Measurements from ENCODE around the gene PDE4A.
"Not testable (repeated sequence)": the region's sequence is repeated elsewhere in the genome, so short reads cannot be mapped to it uniquely, and the experiment has no call there.

PDE4A gene

DNA sequence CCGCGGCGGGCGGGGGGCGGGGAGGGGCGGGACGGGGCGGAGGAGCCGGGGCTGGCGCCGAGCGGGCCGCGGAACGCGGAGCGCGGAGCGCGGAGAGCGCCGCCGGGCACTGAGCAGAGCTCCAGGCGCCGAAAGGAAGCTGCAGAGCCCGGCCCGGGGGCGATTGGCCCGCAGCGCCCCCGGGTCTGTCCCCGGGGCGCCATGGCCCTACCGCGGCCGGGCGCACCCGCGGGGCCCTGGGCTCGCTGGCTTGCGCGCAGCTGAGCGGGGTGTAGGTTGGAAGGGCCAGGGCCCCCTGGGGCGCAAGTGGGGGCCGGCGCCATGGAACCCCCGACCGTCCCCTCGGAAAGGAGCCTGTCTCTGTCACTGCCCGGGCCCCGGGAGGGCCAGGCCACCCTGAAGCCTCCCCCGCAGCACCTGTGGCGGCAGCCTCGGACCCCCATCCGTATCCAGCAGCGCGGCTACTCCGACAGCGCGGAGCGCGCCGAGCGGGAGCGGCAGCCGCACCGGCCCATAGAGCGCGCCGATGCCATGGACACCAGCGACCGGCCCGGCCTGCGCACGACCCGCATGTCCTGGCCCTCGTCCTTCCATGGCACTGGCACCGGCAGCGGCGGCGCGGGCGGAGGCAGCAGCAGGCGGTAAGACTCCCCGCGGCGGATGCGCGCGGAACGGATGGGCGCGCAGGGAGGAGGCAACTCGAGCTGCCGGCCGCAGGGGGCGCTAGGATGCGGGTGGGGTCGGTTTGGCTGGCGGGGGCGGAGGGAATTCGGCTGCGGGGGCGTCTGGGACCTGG lies at the start of gene PDE4A:
Gene PDE4A (plus strand): TSS at position 95 of the 796 bp plus-strand sequence. CDS start 227 bp downstream, at position 322.
- DNase-seq: peak; percentile 61

- peak; percentile 53 for DNase-seq
These were observed 47.6 kb upstream of the PDE4A start for GRCh38 chr19:10372690-10373089.

DNA sequence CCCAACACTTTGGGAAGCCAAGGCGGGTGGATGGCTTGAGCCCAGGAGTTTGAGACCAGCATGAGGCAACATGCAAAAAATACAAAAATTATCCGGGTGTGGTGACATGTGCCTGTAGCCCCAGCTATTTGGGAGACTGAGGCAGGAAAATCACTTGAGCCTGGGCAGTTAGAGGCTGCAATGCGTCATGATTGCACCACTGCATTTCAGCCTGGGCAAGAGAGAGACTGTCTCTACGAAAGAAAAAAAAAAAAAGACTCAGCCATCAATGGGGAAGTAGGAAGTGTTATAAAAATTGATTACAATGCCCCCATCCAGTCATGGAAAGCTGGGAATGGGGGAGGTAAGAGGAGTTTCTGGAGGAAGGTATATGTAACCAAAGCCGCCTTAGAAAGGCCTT lies 45.4 kb upstream of the PDE4A start:
- no peak for DNase-seq

- not testable (repeated sequence) for DNase-seq
These were observed 43.1 kb upstream of the PDE4A start for GRCh38 chr19:10377140-10377640.

GRCh38 chr19:10378124-10378523 lies 42.2 kb upstream of the PDE4A start:
- no peak for DNase-seq

- DNase-seq: no peak
These were observed 40.4 kb upstream of the PDE4A start for GRCh38 chr19:10379880-10380312.

- DNase-seq: peak; percentile 98
These were observed 39.8 kb upstream of the PDE4A start, which contains the start of gene TYK2 for GRCh38 chr19:10380313-10381102. TYK2 (minus strand) TSS chr19:10380572; CDS start chr19:10378406, 2,166 bp downstream.

DNA sequence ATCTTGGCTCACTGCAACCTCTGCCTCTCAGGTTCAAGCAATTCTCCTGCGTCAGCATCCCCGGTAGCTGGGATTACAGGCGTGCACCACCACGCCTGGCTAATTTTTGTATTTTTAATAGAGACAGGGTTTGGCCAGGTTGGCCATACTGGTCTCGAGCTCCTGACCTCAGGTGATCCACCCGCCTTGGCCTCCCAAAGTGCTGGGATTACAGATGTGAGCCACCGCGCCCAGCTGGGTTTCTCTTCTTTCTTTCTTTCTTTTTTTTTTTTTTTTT lies 37.2 kb upstream of the PDE4A start:
- DNase-seq: not testable (repeated sequence)

DNA sequence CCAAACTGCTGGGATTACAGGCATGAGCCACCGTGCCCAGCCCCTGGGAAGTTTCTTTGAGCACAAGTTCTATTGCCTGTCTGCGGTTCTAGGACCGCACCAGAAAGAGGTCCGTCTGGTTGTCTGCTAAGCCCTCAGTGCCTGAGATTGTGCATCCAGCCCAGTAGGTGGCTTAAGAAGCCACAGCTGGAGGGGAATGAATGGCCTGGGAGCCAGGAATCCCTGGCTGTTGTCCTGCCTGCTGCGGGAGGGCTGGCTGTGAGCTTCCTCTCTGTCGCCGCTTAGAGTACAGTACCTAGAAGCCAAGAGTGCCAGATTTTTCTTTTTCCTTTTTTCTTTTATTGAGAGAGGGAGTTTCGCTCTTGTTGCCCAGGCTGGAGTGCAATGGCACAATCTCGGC lies 35.8 kb upstream of the PDE4A start:
- DNase-seq: no peak

- peak; percentile 77 for DNase-seq
These were observed 31.4 kb upstream of the PDE4A start for GRCh38 chr19:10388957-10389356.

DNA sequence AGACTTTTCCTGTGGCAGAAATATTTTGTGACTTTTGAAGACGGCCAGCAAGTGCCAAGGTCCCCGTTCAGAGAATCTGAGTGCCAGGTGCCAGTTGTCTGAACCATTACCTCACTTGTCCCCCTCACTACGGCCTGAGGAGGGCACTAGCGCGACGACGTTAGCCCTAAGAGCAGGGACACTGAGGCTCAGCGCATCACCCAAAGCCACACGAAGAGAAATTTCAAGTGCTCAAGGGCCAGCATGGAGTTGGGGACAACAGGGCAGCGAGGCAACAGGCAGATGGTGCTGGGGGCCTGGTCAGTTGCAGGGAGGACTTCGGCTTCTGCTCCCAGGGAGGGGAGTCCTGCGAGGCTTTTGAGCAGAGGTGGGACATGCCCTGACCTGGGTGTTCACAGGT lies 30.5 kb upstream of the PDE4A start:
- no peak for DNase-seq

DNA sequence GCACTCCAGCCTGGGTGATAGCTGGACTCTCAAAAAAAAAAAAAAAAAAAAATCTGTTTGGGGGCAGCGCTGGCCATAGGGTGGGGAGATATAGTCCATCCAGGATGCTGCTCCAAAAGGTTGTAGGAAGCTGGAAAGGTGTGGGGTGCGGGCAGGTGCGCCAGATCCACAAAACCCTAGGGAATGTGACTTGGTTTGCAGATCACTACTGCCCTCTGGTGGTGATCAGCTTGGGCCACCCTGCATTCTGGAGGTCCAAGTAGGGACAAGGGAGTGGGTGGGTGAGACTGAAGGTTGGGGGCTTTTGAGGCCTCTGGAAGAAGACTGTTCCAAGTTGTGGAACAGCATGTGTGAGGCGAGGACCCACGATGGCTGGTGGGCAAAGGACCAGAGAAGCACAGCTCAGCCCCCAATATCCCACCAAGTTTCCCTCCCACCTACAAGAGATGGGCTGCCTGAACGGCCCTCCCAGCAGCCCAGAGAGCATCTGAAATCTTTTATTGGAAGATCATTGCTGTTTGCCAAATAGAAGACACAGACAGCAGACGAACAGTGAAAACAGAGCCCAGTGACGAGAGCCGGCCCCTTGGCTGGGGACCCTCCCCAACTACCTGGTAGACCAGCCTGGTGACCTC lies 29.6 kb upstream of the PDE4A start:
- DNase-seq: peak; percentile 54

DNA sequence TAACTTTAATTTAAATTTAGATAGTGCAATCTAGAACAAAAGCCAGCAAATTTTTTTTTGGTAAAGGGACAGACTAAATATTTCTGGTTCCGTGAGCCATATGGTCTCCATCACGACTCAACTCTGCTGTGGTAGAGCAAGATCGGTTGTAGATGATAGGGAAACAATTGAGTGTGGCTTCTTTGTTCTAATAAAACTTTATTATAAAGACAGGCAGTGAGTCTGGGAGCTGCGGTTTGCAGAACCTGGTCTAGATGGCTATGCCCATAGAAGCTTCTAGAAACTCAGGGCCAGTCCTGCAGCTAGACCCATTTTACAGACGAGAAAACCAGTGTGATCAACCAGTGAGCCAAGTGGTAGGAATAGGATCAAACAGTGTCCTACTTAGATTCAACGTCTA lies 28.2 kb upstream of the PDE4A start:
- no peak for DNase-seq

- DNase-seq: no peak
These were observed 27.2 kb upstream of the PDE4A start for GRCh38 chr19:10393137-10393536.

- no peak for DNase-seq
These were observed 25.3 kb upstream of the PDE4A start for GRCh38 chr19:10395003-10395402.

GRCh38 chr19:10395436-10395835 lies 24.9 kb upstream of the PDE4A start:
- DNase-seq: no peak

DNA sequence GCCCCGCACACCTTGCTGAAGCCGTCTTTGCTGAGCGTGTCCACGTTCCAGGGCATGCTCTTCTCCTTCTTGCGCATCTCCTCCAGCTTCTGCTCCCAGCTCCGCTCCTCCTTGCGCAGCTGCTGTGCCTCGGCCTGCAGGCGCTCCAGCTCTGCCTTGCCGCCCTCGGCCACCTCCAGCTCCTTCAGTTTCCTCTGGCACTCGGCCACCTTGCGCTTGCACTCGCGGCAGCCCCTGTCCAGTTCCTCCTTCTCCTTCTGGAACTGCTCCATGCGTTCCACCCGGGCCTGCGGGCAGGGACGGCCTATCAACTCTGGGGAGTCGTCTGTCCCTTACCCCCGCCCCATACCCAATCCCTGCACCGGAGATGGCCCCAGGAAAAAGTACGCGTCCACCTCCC lies 24.4 kb upstream of the PDE4A start:
- DNase-seq: no peak

- no peak for DNase-seq
These were observed 21.5 kb upstream of the PDE4A start for GRCh38 chr19:10398819-10399218.

DNA sequence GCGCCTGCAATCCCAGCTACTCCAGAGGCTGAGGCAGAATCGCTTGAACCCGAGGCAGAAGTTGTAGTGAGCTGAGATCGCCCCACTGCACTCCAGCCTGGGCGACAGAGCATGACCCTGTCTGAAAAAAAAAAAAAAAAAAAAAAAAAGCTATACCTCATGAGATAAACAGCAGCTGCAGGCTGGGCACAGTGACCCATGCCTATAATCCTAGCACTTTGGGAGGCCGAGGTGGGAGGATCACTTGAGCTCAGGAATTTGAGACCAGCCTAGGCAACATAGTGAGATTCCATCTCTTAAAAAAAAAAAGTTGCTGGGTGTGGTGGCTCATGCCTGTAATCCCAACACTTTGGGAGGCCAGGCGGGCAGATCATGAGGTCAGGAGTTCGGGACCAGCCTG lies 21.0 kb upstream of the PDE4A start:
- not testable (repeated sequence) for DNase-seq

- no peak for DNase-seq
These were observed 20.5 kb upstream of the PDE4A start for GRCh38 chr19:10399878-10400277.

DNA sequence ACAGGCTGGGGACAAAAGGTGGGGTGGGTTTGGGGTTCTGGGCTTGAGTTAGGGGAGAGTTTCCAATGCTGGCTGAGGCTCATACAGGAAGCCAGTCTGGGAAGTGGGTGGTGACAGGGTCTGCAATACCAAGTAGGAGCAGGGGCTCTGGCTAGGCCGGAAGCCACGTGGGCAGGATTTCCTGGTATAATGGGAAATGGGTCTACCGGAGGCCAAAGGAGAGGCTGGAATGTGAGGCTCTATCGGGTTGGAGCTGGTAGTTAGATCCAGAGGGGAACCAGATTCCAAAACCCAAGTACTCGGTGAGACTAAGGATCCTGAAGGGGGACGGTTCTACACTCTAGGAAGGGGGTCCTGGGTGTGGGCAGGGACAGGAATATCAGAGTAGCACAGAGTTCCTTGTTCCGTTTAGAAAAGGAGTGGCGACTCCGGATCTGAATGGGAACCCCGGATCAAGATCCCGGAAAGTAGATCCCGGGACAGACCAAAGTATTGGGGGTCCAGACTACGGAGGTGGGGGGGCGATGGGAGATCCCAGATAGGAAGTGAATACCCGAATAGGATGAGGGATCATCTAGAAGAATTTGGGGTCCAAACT lies 17.8 kb upstream of the PDE4A start:
- DNase-seq: no peak

DNA sequence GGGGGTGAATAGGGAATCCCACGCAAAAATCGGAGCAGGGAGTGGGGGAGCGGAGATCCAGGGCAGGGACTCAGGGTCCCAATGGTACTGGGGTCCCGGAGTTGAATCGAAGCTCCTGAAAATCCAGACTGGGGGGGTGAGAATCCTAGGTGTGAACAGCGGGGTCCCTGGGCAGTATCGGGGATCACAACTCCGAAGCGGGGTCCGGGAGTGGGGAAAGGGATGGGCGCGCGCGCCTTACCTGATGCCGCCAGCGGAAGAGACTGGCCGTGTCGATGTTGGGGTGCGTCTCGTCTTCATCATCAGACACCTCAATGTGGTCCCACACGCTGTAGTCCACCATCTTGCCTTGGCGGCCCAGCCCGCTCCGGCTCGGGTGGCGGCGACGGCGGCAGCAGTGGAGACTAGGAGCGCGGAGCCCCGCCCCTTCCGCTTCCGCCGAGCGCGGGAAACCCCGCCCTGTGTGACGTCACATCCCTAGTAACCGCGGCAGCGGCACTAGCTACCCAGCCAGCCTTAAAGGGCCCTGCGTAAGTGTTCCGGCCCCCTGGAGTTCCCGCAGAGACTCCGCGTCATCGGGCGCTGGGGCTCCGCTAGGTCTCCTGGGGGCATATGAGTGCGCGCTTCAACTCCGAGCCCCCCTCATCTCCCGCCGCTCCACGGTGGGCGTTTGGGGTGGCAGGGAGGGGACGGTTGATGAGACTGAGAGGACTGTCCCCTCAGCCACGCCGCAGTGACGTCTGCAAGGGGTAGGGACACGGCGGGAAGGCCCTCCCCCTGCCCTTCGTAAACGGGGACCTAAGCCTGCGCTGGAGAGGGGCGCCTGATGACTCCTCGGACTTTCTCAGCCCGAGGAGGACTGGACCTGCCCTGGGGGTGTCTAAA lies 17.0 kb upstream of the PDE4A start, which contains the start of gene CDC37:
Gene CDC37 (minus strand): TSS at position 406 of the 885 bp plus-strand sequence. CDS start 63 bp downstream, at position 343.
- DNase-seq: peak; percentile 98

Measured in CD4-positive, alpha-beta T cell treated with Interleukin-15 for 1 hour (primary cell).